GM18511 (cell line): ENCODE data around the gene ZNF565.
"Not testable (repeated sequence)": the region's sequence is repeated elsewhere in the genome, so short reads cannot be mapped to it uniquely, and the experiment has no call there.

Experiments used
- ATAC-seq: cut with Tn5 transposase; IDR thresholded peaks from one replicate; pipeline ENCODE4 v1.9.1; 2021; ENCODE audit warnings: mild to moderate bottlenecking, moderate library complexity; ENCODE audit not compliant: unreplicated experiment

The ZNF565 gene

DNA sequence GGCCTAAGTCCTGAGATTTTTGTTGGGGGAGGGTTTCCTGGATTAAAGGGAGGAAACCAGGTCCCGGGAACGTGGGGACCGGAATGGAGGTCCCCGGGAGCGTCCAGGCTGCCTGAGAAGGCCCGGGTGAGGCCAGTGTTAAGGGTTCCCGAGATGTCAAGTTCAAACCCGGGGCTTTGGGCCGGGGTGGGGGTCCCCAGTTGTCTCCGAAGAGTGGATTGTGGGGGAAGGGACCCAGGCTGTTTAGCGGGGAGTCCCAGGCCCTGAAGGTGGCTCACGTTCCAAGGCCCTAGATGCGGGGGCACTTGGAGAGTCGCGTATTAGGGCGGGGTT is 62.5 kb downstream of the ZNF565 start:
- ATAC-seq = no peak

DNA sequence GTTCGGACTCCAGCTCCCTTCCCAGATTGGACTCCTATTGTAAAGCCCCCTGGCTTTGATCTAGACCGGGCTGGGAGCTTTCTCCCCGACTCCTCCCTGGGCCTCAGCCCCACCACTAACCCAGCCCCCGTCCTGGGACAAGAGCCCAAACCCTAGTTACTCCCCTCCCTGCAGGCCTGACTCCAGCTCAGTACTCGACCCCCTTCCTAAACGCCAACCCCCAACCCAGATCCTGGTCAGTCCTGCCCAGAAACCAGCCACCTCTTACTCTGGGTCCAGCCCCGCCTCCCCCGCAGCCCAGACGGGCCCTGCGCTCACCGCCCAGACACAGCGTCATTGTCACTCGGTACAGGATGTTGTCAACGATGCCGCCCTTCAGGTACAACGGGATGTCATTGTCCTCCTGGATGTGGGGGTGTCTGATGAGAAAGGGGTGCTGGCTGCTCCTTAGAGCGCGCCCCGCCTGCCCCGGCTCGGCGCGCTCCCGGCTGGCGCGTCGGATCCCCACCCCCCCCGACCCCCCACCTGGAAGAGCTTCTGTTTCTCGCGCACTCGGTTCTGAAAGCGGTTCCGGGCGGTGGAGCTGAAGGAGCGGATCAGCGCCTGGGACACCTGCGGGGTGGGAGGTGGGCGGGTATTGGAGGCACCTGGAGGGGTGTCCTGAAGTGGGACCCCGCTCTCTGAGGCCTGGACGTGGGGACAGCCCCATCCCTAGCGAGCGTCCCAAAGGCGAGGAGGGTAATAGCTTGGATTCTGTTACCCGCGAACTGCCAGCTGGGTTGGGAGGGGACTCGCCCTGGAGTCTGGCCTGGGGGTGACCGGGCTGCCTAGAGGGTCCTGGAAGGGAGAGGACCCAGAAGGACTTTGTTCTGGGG is 63.1 kb downstream of the ZNF565 start:
- no peak for ATAC-seq

DNA sequence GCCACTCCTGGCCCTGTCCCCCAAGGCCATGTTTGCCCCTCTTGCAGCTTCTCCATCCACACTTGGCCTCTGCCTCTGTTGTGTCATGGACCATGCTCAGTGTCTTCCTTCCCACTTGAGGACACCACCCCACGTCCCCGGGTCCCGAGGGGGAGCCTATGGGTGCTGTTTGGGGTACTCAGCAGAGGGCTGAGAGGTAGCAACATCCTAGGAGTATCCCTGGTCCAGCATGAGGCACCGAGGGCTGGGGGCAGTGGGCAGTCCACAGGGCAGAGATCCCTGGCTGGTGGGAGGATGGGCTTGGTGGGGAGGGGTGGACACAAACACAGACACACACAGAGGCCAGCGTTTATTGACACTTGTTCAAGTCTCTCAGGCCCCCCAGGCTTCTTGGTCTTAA is 63.9 kb downstream of the ZNF565 start:
- no peak for ATAC-seq

DNA sequence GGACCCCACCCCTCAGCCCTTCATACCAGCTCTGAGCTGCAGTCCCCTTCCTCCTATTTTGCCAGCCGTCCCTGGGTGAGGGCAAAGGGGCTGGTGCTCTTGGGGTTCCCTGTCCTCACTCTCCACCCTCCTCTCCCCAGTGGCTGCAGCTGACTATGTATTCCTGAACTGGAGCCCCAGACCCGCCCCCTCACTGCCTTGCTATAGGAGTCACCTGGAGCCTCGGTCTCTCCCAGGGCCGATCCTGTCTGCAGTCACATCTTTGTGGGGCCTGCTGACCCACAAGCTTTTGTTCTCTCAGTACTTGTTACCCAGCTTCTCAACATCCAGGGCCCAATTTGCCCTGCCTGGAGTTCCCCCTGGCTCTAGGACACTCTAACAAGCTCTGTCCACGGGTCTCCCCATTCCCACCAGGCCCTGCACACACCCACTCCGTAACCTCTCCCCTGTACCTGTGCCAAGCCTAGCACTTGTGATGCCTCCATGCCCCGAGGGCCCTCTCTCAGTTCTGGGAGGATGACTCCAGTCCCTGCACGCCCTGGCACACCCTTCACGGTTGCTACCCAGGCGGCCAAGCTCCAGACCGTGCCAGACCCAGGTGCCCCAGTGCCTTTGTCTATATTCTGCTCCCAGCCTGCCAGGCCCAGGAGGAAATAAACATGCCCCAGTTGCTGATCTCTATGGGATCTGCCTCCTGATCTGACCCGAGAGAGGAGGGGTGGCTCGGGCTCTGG is 64.6 kb downstream of the ZNF565 start:
- ATAC-seq = no peak

DNA sequence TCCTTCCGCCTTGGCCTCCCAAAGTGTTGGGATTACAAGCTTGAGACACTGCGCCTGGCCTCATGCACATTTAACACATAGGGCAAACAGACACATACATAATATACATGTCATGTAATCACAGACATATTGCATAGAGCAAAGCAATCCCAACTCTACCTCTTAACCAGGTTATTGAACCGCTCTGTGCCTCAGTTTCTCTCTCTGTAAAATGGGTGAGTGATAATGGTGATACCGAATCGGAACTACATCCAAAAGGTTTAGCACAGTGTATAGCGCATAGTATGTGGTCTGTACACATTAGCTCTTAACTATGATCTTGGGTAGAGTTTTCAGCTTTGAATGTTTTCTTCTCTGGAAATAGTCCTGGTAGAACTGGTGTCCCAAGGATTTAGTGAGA is 69.8 kb downstream of the ZNF565 start:
- ATAC-seq = no peak

DNA sequence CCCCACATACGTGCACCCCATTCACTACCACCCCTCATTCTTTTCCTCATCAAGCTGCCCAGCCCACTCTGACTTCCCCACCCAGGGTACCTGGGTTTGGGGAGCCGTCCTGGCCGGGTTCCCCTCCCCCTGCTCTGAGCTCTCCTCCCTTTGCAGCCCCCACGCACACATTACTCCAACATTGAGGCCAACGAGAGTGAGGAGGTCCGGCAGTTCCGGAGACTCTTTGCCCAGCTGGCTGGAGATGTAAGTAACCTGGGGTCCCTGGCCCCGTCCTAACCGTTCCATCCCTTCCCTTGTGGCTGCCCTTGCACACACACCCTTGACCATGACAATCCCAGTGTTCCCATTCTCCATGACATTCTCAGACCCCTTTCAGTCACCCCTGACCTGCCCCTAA is 72.0 kb downstream of the ZNF565 start:
- ATAC-seq = no peak

DNA sequence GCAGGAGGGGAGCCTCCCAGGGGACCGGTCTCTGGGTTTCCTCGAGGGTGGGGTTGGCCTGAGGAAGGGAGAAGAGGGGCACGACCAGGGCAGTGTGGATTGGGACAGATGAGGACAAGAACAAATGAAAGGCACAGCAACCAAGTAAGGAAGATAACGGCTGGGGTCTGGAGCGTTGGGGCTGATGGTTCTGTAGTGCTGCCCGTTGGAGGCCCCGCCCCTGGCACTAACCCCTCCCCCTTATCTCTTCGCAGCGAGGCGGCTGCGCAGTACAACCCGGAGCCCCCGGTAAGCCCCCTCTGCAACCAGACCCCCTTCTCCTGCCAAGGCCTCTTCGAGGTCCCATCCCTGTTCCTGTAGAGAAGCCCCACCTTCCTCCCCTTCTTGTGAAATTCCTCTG is 72.4 kb downstream of the ZNF565 start:
- no peak for ATAC-seq

DNA sequence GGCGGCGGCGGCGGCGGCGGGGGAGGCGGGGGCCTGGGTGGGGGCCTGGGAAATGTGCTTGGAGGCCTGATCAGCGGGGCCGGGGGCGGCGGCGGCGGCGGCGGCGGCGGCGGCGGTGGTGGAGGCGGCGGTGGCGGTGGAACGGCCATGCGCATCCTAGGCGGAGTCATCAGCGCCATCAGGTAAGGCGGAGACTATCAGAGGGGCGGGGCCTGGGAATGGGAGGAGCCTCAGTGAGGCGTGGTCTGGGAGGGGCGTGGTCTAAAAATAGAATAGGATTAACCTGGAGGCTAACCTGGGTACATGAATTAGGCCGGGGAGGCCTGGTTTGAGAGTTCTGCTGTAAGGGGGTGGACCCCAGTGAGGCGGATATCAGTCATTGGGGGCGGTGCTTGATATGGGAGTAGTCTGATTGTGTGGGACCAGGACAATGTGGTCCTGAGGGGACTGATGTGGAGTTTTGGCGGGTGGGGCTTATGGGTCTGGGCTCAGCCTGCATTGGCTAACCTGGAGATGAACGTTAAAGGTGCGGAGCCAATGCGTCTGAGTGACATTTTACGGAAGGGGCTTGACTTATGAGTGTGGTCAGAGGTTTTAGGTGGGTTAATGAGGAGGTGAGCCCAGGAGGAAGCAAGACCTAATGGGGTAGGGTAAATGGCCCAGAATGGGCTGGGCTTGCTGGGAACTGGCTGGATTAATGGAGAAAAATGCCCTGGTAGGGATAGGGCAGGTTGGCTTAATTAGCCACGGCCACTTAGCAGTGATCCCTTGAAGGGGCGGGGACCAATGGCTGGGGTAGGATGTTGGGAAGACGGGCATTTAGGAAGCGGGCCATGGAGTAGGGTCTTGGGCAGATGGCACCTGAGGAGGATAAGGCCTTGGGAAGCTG is 73.2 kb downstream of the ZNF565 start:
- ATAC-seq = peak; percentile 42

DNA sequence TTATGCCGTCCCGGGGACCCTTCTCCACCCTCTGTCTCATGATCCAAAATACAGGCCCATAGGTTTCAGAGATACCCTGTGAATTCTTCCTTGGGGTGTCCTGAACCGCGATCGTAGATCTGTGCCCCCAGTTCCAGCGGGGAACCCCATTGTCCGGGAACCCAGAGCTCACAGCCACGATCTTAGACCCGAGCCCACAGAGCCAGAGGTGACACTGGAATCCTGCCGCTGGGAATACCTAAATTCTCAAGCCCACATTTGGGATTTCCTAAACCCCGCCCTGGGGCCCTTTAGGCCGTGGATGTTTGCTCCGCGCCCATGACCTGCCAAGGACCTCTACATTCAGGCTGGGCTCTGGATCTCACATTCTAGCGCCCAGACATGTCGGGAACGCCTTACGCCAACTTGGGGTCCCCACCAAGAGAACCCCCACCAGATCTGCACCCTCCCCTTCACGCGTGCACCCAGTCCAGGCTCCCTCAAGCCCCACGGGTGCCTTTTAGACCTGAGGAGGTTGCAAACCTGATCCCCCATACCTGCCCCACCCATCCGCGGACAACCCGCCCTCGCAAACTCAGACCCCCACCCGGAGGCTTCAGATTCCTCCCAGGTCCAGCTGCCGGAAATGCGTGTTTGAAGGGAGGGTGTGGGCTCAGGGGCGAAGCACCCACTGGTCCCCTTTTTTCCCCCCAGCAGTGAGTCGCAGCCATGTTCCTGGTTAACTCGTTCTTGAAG is 74.0 kb downstream of the ZNF565 start:
- peak; percentile 27 for ATAC-seq

DNA sequence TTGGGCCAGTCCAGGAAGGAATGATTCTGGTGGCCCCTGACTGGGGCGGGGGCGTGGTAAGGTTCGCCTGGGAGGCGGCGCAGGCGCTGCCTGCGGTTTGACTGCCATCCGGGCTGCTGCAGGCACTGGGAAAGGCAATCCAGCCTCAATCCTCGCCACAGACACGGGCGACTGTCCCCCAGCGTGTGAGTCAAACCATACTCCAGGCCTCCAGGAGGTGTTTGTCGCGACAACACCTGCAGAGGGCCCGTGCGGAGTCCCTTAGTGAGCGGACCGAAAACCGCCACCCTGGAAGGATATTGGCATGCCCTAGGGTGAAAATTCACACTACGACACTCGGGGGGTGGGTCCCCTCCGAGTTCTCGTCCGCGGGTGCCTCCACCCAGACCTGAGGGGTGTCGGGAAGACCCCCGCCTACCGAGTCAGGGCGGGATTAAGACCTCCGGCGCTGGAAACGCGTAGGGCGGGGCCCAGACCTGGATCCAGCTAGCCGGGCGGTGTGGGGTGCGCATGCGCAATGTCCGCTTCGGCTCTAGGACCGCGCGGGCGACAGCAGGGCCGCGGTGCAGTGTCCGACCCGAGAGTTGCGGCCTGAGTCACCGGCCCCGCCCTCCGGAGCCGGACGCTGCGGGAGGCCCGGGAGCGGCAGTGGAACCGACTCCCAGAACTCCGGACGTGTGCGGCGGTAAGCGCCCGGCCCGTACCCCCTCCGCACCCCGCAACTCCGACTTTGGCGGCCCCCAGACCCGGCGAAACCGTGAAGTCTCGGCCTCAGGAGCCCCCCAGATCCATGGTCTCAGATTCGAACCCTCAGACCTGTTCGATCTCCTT is 74.8 kb downstream of the ZNF565 start, which contains the start of gene CAPNS1:
CAPNS1 (plus strand) TSS at position 594 of the 831 bp plus-strand sequence. CDS start 946 bp downstream, outside the sequence.
- ATAC-seq = peak; percentile 84

DNA sequence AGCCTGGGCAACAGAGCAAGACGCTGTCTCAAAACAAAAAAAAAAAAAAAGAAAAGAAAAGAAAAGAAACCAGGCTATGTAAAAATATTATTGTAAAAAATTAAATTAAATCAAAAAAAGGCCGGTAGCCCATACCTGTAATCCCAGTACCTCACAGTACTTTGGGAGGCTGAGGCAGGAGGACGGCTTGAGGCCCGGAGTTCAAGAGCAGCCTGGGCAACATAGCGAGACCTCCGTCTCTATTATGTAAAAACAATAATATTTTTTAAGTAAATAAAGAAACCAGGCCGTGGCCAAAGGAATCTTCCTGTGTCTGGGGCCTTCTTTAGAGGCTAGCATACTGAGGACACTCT is 75.4 kb downstream of the ZNF565 start:
- no peak for ATAC-seq

DNA sequence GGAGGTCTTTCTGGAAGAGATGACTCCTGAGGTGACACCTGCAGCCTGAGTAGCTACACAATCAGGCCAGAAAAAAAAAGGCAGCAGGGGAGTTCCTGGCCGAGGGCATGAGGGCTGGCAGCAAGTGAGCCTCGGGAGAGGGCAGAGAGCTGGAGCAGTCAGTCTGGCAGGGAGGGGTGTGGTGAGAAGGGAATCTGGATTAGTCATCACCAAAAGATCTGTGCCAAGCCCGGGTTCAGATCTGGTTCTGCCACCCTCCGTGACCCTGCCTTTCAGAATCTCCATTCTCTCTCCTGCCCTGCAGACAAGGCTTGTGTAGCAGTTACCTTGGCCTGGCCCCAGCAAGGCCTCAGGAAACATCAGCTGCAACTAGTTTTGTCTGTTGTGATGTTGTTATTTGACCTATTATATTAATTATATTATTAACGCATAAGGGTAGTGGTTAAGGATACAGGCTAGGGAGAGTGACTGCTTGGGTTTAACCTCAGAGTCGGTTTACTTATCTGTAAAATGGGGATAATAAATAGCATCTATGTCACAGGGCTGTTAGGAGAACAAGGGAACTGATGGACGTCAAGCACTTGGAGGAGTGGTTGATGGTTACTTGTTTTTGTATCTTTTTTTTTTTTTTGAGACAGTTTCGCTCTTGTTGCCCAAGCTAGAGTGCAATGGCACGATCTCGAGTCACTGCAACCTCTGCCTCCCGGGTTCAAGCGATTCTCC is 77.3 kb downstream of the ZNF565 start:
- ATAC-seq = no peak

DNA sequence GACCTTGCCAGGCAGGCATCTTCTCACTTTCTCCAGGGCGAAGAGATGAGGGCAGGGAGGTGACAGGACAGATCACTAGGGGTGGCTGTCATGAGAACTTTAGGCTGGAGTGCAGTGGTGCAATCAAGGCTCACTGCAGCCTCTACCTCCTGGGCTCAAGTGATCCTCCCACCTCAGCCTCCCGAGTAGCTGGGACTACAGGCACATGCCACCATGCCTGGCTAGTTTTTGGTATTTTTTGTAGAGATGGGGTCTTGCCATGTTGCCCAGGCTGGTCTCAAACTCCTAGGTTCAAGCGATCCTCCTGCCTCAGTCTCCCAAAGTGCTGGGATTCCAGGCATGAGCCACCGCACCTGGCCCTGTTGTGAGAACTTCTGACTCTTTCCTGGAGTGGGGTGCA is 79.6 kb downstream of the ZNF565 start:
- ATAC-seq = not testable (repeated sequence)
